Endothelial cell of umbilical vein (primary cell): ENCODE data around the gene SYT2. TPM values are rescaled to one million over a fixed set of nuclear protein-coding genes. Genes with fewer than 3 reads are reported as not detected.
"Not testable (repeated sequence)": the region's sequence is repeated elsewhere in the genome, so short reads cannot be mapped to it uniquely, and the experiment has no call there.

ENCODE experiments used
- BruUV-seq: library from RNA; stranded (reverse); fragments of 400-500 nt; replicated peaks from 2 replicates; lab custom pipeline; 2021; lab: Mats Ljungman, UMichigan
- CTCF ChIA-PET: fragments of 300-600, 350-600 bp; sonication (Branson Sonifier 250); formaldehyde crosslinking; loops from one replicate; lab custom pipeline; 2021; ENCODE audit warnings: antibody characterized with exemption, inconsistent platforms; lab: Charles Lee
- POLR2A ChIA-PET: fragments of 300-600, 350-600 bp; sonication (Branson Sonifier 250); formaldehyde crosslinking; loops from one replicate; lab custom pipeline; 2021; ENCODE audit warnings: antibody characterized with exemption, inconsistent platforms; lab: Charles Lee
- DNase-seq: peaks from one replicate; pipeline ENCODE4 v3.0.0-alpha.2; 2011; ENCODE audit warnings: low read depth, low spot score
- FAIRE-seq: peaks from 2 replicates; lab custom pipeline; 2011; peaks lifted over from hg19 to GRCh38; lab: Jason Lieb, UNC
- H2AFZ ChIP-seq: 2 replicates; pipeline ENCODE4 v1.6.0; 2012; ENCODE audit warnings: low read depth, low read length, control low read depth, inconsistent platforms
- H3K27ac ChIP-seq: 2 replicates; pipeline ENCODE4 v1.5.1; 2011; ENCODE audit warnings: low read depth, mild to moderate bottlenecking, control low read depth, low read length, moderate library complexity; ENCODE audit not compliant: insufficient read depth
- H3K27me3 ChIP-seq, 2 experiments: 2 replicates each; pipeline versions ENCODE4 v1.6.0 to v1.6.1; 2011; ENCODE audit warnings: low read length in 2 of 2, mixed read lengths in 1 of 2; ENCODE audit not compliant: control insufficient read depth in 2 of 2, insufficient read depth in 2 of 2
- H3K36me3 ChIP-seq, 2 experiments: 2 replicates in 1 of 2; 3 replicates in 1 of 2; pipeline ENCODE4 v1.5.1; 2011; ENCODE audit warnings: low read length in 2 of 2, mild to moderate bottlenecking in 1 of 2, moderate library complexity in 1 of 2; ENCODE audit not compliant: control insufficient read depth in 2 of 2, insufficient read depth in 2 of 2; ENCODE audit errors: extremely low read depth in 1 of 2
- H3K4me1 ChIP-seq: 3 replicates; pipeline ENCODE4 v1.5.1; 2011; ENCODE audit warnings: mild to moderate bottlenecking, low read length; ENCODE audit not compliant: control insufficient read depth, insufficient read depth; ENCODE audit errors: extremely low read depth
- H3K4me2 ChIP-seq: 2 replicates; pipeline ENCODE4 v1.6.1; 2011; ENCODE audit warnings: low read length, control low read depth, mixed read lengths; ENCODE audit not compliant: insufficient read depth
- H3K4me3 ChIP-seq, 3 experiments: fragments of 200-600 bp in 1 of 3; sonication (generic), shearing (Covaris generic) in 1 of 3; replicated peaks in 1 of 3; 2 replicates each; pipeline ENCODE4 v1.5.1; 2011 to 2016; ENCODE audit warnings: control low read depth in 3 of 3, low read length in 3 of 3, mild to moderate bottlenecking in 2 of 3, inconsistent platforms in 1 of 3, low read depth in 1 of 3, moderate library complexity in 1 of 3; ENCODE audit not compliant: insufficient read depth in 1 of 3
- H3K79me2 ChIP-seq: 2 replicates; pipeline ENCODE4 v1.6.0; 2012; ENCODE audit warnings: low read length, inconsistent platforms; ENCODE audit not compliant: control insufficient read depth, insufficient read depth
- H3K9ac ChIP-seq: replicated peaks from 2 replicates; pipeline ENCODE3; 2011; ENCODE audit warnings: low read length, control low read depth; ENCODE audit not compliant: insufficient read depth; ENCODE audit errors: extremely low read depth
- H3K9me1 ChIP-seq: replicated peaks from 3 replicates; pipeline ENCODE4 v1.6.0; 2011; ENCODE audit warnings: mild to moderate bottlenecking, low read length; ENCODE audit not compliant: control insufficient read depth, insufficient read depth; ENCODE audit errors: extremely low read depth
- H3K9me3 ChIP-seq: replicated peaks from 2 replicates; pipeline ENCODE4 v1.5.1; 2012; ENCODE audit warnings: low read length, inconsistent platforms; ENCODE audit not compliant: control insufficient read depth, insufficient read depth
- H4K20me1 ChIP-seq: replicated peaks from 2 replicates; pipeline ENCODE3; 2011; ENCODE audit warnings: mild to moderate bottlenecking, low read length; ENCODE audit not compliant: control insufficient read depth, insufficient read depth; ENCODE audit errors: extremely low read depth
- FOS ChIP-seq: IDR thresholded peaks from 2 replicates; pipeline ENCODE4 v1.6.1; 2011; ENCODE audit warnings: mild to moderate bottlenecking, low read length, moderate library complexity, borderline replicate concordance; ENCODE audit not compliant: insufficient read depth
- GATA2 ChIP-seq: IDR thresholded peaks from 2 replicates; pipeline ENCODE4 v1.7.0; 2011; ENCODE audit warnings: low read depth, mild to moderate bottlenecking, moderate library complexity, mixed read lengths, low read length; ENCODE audit not compliant: insufficient read length, insufficient read depth
- MAX ChIP-seq: IDR thresholded peaks from 2 replicates; pipeline ENCODE4 v1.6.1; 2011; ENCODE audit not compliant: insufficient read depth, insufficient read length
- MYC ChIP-seq: IDR thresholded peaks from one replicate; pipeline ENCODE4 v1.6.1; 2011; ENCODE audit warnings: mild to moderate bottlenecking, low read depth, low read length
- POLR2AphosphoS5 ChIP-seq: IDR thresholded peaks from 2 replicates; pipeline ENCODE4 v1.6.1; 2012; ENCODE audit warnings: low read depth, mild to moderate bottlenecking, control low read depth, low read length, moderate library complexity; ENCODE audit not compliant: insufficient read depth
- dilution Hi-C: fragments of 300-500 bp; cut with MboI; formaldehyde crosslinking; loops from one replicate; pipeline ENCODE4 v1.15.0; 2019; ENCODE audit warnings: low sequenced_read_pairs; ENCODE audit not compliant: extremely low pct_ligation_motif_present
- intact Hi-C: fragments of 100-400 bp; cut with micrococcal nuclease; formaldehyde crosslinking; loops from one replicate; pipeline ENCODE4 v1.10.0; 2022
- polyA plus RNA-seq, 4 experiments: library from polyadenylated mRNA; depleted of rRNA in 3 of 4; stranded (reverse) in 3 of 4; unstranded in 1 of 4; fragments of >200 nt; gene quantifications; 2 replicates each; pipeline versions ENCODE4 v1.2.1 to v1.2.3, GENCODE V29; 2011 to 2012; ENCODE audit warnings: missing spikeins in 1 of 4
- total RNA-seq: library from RNA; stranded (reverse); gene quantifications from 2 replicates; pipeline ENCODE4 v1.2.3, GENCODE V29; 2021

SYT2 gene
- total and polyA plus RNA-seq, 2 donors (not counting 3 experiments of a cell fraction or from before 2014, with no cell fraction given): not detected

GRCh38 chr1:202639500-202639899 lies 70.8 kb downstream of the SYT2 start:
- Histone ChIP-seq H3K4me3 (no peak overlapping the region), H3K4me1 (no peaks in the 10 kb centered on the region), H3K79me2 (no peaks in the 10 kb centered on the region), H3K9ac (no peak overlapping the region), H3K9me3 (no peaks in the 10 kb centered on the region), H3K36me3 (no peaks in the 10 kb centered on the region), H3K4me2 (no peak overlapping the region), H4K20me1 (no peaks in the 10 kb centered on the region), H3K27me3 (peaks cover 40 to 44% of the 10 kb centered on the region in 2 experiments), H2AFZ (no peak overlapping the region), H3K27ac (no peak overlapping the region), H3K9me1 (no peaks in the 10 kb centered on the region)
- no TSS peak for BruUV-seq
- POLR2A ChIA-PET: no interaction called here
- dilution Hi-C loops: no loop called here
- CTCF ChIA-PET: no interaction called here
- intact Hi-C loops: no loop called here
- no peak for DNase-seq
- TF ChIP-seq MAX (no peak), POLR2AphosphoS5 (no peak), GATA2 (no peak), FOS (no peak), MYC (no peak)
- no peak for FAIRE-seq

GRCh38 chr1:202638701-202639305 lies 71.5 kb downstream of the SYT2 start:
- H3K79me2 ChIP-seq, H3K36me3 ChIP-seq, dilution Hi-C loops, H3K9me1 ChIP-seq, BruUV-seq, H3K4me2 ChIP-seq, H3K4me3 ChIP-seq, H4K20me1 ChIP-seq, H3K9me3 ChIP-seq, H3K4me1 ChIP-seq, H3K9ac ChIP-seq, DNase-seq, H2AFZ ChIP-seq, POLR2A ChIA-PET, H3K27ac ChIP-seq, intact Hi-C loops, FAIRE-seq: not testable (repeated sequence)
- H3K27me3 ChIP-seq: peaks cover 33 to 37% of the 10 kb centered on the region in 2 experiments
- CTCF ChIA-PET: interaction anchor here (1.2 kb wide), 1 partner anchor 14 kb away, joined by 3 read pairs; no protein-coding TSS in a partner anchor
